NOMO-1 treated with DMSO at 0.1 percent for 48 hours (cell line): ENCODE measurements around the gene DCTN5.

ENCODE experiments used
- DNase-seq: peaks from one replicate; lab custom pipeline; 2025; ENCODE audit not compliant: unreplicated experiment; lab: John Stamatoyannopoulos, UW

Gene DCTN5

GRCh38 chr16:23726710-23727109, 85.4 kb downstream of the DCTN5 start:
- DNase-seq = no peak
